ENCODE results near the gene CLSTN3.

The CLSTN3 gene

GRCh38 chr12:7193674-7194073 is 63.5 kb downstream of the CLSTN3 start:
- DNase-seq = peak; percentile 15

- DNase-seq = no peak
These were observed 67.7 kb downstream of the CLSTN3 start for GRCh38 chr12:7197841-7198240.

- DNase-seq = no peak
These were observed 72.9 kb downstream of the CLSTN3 start for GRCh38 chr12:7203109-7203508.

- DNase-seq = no peak
These were observed 74.9 kb downstream of the CLSTN3 start for GRCh38 chr12:7205091-7205490.

GRCh38 chr12:7206691-7207090 is 76.5 kb downstream of the CLSTN3 start:
- DNase-seq = no peak

- DNase-seq = peak; percentile 93
These were observed 77.9 kb downstream of the CLSTN3 start for GRCh38 chr12:7207866-7208625.

Data from hematopoietic multipotent progenitor cell treated with erythropoietin and hydrocortisone succinate and interleukin-3 and kit ligand, for 8 days (in vitro differentiated cells).